Testis (tissue), 2 donors: Measurements from ENCODE around the gene ATL3.

Experiments
- POLR2A ChIP-seq: fragments of 450-650 bp; IDR thresholded peaks from one replicate; pipeline ENCODE4 v1.6.1; 2017; ENCODE audit warnings: antibody characterized with exemption, mild to moderate bottlenecking, moderate library complexity
- TF ChIP-seq, protein P1 (sequence below), 3 experiments: fragments of 450-650 bp in 2 of 3; fragments of 200-600 bp in 1 of 3; sonication (generic) in 1 of 3; IDR thresholded peaks; one replicate each; pipeline ENCODE4 v1.5.1; 2016 to 2019; ENCODE audit warnings: antibody characterized with exemption in 3 of 3, mild to moderate bottlenecking in 2 of 3, moderate library complexity in 1 of 3

DNA sequence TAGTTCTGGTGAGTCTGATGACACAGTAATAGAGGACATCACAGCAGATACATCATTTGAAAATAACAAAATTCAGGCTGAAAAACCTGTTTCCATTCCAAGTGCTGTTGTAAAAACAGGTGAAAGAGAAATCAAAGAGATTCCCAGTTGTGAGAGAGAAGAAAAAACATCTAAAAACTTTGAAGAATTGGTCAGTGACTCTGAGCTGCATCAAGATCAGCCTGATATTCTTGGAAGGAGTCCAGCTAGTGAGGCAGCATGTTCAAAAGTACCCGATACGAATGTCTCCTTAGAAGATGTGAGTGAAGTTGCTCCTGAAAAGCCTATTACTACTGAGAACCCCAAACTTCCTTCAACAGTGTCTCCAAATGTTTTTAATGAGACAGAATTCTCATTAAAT, 48.8 kb upstream of the ATL3 start:
- TF ChIP-seq, protein P1, sequence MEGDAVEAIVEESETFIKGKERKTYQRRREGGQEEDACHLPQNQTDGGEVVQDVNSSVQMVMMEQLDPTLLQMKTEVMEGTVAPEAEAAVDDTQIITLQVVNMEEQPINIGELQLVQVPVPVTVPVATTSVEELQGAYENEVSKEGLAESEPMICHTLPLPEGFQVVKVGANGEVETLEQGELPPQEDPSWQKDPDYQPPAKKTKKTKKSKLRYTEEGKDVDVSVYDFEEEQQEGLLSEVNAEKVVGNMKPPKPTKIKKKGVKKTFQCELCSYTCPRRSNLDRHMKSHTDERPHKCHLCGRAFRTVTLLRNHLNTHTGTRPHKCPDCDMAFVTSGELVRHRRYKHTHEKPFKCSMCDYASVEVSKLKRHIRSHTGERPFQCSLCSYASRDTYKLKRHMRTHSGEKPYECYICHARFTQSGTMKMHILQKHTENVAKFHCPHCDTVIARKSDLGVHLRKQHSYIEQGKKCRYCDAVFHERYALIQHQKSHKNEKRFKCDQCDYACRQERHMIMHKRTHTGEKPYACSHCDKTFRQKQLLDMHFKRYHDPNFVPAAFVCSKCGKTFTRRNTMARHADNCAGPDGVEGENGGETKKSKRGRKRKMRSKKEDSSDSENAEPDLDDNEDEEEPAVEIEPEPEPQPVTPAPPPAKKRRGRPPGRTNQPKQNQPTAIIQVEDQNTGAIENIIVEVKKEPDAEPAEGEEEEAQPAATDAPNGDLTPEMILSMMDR (IDR thresholded peaks at IDR 0.05): no peak
- TF ChIP-seq POLR2A: no peak
